Natural killer cell (primary cell): ENCODE results near the gene GSTM3. TPM values are rescaled to one million over a fixed set of nuclear protein-coding genes. Genes with fewer than 3 reads are reported as not detected.

Experiments
- ATAC-seq, 3 donors: fragments of 150-1000 bp in 2 of 3; fragments of 200-7000 bp in 1 of 3; cut with Tn5 transposase; 1 replicate in 1 of 3; 2 replicates in 2 of 3; pipeline ENCODE4 v1.10.0; 2021; ENCODE audit warnings: mild to moderate bottlenecking in 2 of 3, moderate library complexity in 2 of 3
- DNase-seq, 2 donors: peaks; one replicate each; pipeline versions ENCODE4 v3.0.0 to v3.0.0-alpha.2; 2013 to 2021; ENCODE audit warnings: mixed read lengths in 1 of 2
- H3K27ac ChIP-seq: one replicate; pipeline ENCODE4 v1.5.1; 2013; ENCODE audit warnings: mild to moderate bottlenecking, low read length
- H3K27me3 ChIP-seq: one replicate; pipeline ENCODE4 v1.6.1; 2013; ENCODE audit warnings: low read length; ENCODE audit not compliant: control insufficient read depth, insufficient read depth
- H3K36me3 ChIP-seq: one replicate; pipeline ENCODE4 v1.6.1; 2013; ENCODE audit warnings: low read length; ENCODE audit not compliant: control insufficient read depth, insufficient read depth
- H3K4me1 ChIP-seq: one replicate; pipeline ENCODE4 v1.6.1; 2013; ENCODE audit warnings: low read length; ENCODE audit not compliant: control insufficient read depth, insufficient read depth
- H3K4me3 ChIP-seq: one replicate; pipeline ENCODE4 v1.5.1; 2013; ENCODE audit warnings: low read length
- H3K9me3 ChIP-seq: one replicate; pipeline ENCODE4 v1.6.1; 2013; ENCODE audit warnings: low read length; ENCODE audit not compliant: control insufficient read depth, insufficient read depth
- H3K27ac Mint-ChIP-seq, 2 donors: one replicate each; pipeline ENCODE4 v1.8.0; 2022; ENCODE audit warnings: mild to moderate bottlenecking in 2 of 2, mixed read lengths in 2 of 2, moderate library complexity in 1 of 2
- H3K27me3 Mint-ChIP-seq, 2 donors: one replicate each; pipeline ENCODE4 v1.8.0; 2022; ENCODE audit warnings: low read depth in 2 of 2, mixed read lengths in 2 of 2
- H3K36me3 Mint-ChIP-seq: one replicate; pipeline ENCODE4 v1.8.0; 2022; ENCODE audit warnings: mixed read lengths
- H3K4me1 Mint-ChIP-seq, 2 donors: one replicate each; pipeline ENCODE4 v1.8.0; 2022; ENCODE audit warnings: mixed read lengths in 2 of 2
- H3K4me3 Mint-ChIP-seq: one replicate; pipeline ENCODE4 v1.8.0; 2022; ENCODE audit warnings: mild to moderate bottlenecking, moderate library complexity, mixed read lengths
- H3K9me3 Mint-ChIP-seq, 2 donors: one replicate each; pipeline ENCODE4 v1.8.0; 2022; ENCODE audit warnings: mixed read lengths in 2 of 2
- WGBS: methylation state at CpG from one replicate; pipeline ENCODE4 v1.1.7; 2013; ENCODE audit warnings: missing lambda C conversion rate; ENCODE audit not compliant: insufficient coverage; 5-methylcytosine and 5-hydroxymethylcytosine counted together
- intact Hi-C: fragments of 100-400 bp; cut with micrococcal nuclease; formaldehyde crosslinking; loops from one replicate; pipeline ENCODE4 v1.14.2; 2022
- total RNA-seq, 4 donors: library from RNA; stranded (reverse); fragments of 120-200 nt in 1 of 4; gene quantifications; one replicate each; pipeline versions ENCODE4 v1.2.3 to v1.2.4, GENCODE V29; 2013 to 2022
- TF ChIP-seq, protein P1 (sequence below): fragments of 200-600 bp; IDR thresholded peaks from one replicate; pipeline ENCODE4 v1.8.0; 2022; ENCODE audit warnings: antibody characterized with exemption

Gene GSTM3
- total RNA-seq, 3 donors from 2014 or later (not counting 1 experiment from before 2014, with no cell fraction given) = 1.7 to 3.0 (median 3.0) TPM

DNA sequence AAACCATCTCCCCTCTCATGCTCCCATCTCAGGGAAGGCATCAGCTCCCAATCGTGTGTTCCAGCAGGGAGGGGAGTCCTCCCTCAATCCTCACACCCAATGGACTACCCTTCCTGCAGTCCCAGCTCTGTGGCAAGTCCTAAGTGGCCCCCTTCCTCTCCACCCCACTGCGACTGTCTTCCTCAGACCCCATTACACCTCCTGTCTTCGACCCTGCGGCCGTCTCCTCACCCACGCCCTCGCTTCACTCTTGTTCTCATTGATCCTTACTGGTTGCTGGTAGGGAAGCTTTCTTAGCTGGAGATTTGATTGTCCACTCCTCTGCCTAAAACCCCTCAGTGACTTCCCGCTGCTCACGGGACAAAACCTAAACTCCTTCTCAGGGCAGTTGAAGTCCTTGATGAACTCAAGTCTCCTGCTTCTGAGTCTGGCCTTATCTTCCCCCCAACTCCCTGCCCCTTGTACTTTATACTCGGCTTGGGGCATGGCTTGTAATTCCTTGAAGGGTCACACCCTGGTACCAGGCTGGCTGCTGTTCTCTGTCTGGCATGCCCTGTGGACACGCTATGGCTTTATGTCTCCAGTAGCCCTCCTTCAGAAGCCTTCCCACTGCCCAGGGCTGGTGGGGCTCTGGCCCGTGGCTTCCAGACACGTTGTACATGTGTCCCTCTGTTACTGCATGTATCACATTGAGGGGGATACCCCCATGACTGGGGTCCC, 25.2 kb upstream of the GSTM3 start:
- Mint-ChIP-seq H3K27me3 (peaks cover 7 to 11% of the 10 kb centered on the region in 2 donors), H3K4me1 (peaks cover 0 to 9% of the 10 kb centered on the region in 2 donors), H3K4me3 (no peak overlapping the region), H3K27ac (no peak overlapping the region), H3K9me3 (no peaks in the 10 kb centered on the region), H3K36me3 (no peaks in the 10 kb centered on the region)
- no peaks in the 10 kb centered on the region for H3K36me3 ChIP-seq
- TF ChIP-seq, protein P1, sequence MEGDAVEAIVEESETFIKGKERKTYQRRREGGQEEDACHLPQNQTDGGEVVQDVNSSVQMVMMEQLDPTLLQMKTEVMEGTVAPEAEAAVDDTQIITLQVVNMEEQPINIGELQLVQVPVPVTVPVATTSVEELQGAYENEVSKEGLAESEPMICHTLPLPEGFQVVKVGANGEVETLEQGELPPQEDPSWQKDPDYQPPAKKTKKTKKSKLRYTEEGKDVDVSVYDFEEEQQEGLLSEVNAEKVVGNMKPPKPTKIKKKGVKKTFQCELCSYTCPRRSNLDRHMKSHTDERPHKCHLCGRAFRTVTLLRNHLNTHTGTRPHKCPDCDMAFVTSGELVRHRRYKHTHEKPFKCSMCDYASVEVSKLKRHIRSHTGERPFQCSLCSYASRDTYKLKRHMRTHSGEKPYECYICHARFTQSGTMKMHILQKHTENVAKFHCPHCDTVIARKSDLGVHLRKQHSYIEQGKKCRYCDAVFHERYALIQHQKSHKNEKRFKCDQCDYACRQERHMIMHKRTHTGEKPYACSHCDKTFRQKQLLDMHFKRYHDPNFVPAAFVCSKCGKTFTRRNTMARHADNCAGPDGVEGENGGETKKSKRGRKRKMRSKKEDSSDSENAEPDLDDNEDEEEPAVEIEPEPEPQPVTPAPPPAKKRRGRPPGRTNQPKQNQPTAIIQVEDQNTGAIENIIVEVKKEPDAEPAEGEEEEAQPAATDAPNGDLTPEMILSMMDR = no peak
- 80% methylated on average over 13 of the region's 13 CpGs for WGBS
- intact Hi-C loops = no loop called here
- H3K9me3 ChIP-seq = no peaks in the 10 kb centered on the region
- H3K27me3 ChIP-seq = no peaks in the 10 kb centered on the region
- no peak overlapping the region for H3K27ac ChIP-seq
- no peak for ATAC-seq
- peaks cover 13% of the 10 kb centered on the region for H3K4me1 ChIP-seq
- no peak overlapping the region for H3K4me3 ChIP-seq
- DNase-seq = peak in 1 of 2 donors; percentile 8

DNA sequence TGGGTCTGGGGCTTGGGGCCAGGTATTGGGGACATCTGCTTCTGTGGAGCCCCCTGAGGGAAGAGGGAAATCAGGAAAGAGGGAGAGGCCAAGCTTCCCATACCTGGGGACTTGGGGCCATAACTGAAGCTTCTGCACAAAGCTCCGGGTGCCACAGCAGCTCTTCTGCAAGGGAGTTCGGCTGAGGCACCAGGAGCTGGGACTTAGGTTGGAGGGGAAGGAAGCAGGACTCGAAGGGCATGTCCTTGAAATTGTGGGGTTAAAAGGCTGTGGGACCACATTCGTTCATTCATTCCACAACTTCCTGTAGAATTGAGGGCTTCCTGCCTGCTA, 24.6 kb upstream of the GSTM3 start:
- DNase-seq = peak in 1 of 2 donors; percentile 6
- H3K4me1 ChIP-seq = peaks cover 13% of the 10 kb centered on the region
- no peak overlapping the region for H3K4me3 ChIP-seq
- Mint-ChIP-seq H3K27me3 (peaks cover 5 to 11% of the 10 kb centered on the region in 2 donors), H3K4me1 (peaks cover 0 to 9% of the 10 kb centered on the region in 2 donors), H3K4me3 (no peak overlapping the region), H3K36me3 (no peaks in the 10 kb centered on the region), H3K27ac (no peak overlapping the region), H3K9me3 (no peaks in the 10 kb centered on the region)
- H3K9me3 ChIP-seq = no peaks in the 10 kb centered on the region
- TF ChIP-seq, protein P1 = no peak
- no peak for ATAC-seq
- H3K27ac ChIP-seq = no peak overlapping the region
- H3K27me3 ChIP-seq = no peaks in the 10 kb centered on the region
- H3K36me3 ChIP-seq = no peaks in the 10 kb centered on the region
- intact Hi-C loops = no loop called here
- WGBS = 66% methylated on average over 4 of the region's 4 CpGs

DNA sequence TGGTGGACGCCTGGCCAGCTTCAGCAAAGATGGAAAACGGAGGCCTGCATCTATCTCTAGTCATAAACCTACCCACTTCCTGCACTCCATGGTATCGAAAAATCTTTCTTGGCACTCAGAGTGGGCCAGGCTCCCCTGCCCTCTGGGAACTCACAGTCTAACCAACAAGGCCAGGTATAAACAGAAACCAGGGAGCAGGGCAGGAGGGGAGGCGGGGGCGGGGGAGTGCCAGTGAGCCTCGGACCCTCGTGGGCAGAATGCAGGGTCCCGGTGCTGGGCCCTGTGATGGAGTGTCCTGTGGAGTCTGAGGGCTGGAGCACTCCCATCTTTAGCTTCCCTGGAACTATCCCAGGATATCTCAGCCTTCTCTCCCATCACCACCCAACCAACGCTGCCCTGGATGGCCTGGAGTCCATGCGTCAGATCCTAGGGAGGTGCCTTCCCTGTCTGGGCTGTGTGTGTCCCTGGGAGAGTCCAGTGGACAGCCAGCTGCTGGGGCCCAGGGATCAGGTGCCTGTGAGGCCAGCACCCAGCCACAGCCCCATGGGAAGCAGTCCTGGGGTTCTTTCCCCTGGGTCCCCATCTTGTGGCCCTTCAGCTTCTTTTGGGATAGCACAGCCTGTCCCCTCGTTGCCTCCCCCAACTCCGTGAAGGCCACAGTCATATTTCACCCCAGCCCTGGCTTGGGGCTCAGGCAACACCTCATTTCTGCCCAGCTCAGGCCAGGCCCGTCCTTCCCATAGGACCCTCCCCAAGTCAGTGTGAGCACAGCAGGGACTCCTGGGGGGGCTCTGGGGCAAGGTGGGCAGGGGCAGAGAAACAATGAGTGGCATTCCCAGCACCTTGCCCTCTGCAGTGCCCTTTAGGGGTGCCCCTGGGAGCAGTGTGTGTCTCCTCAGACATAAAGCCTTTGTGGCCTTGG, 24.0 kb upstream of the GSTM3 start:
- intact Hi-C loops = no loop called here

More for the DNA sequence above, 24.0 kb upstream of the GSTM3 start:
- Mint-ChIP-seq H3K4me3 (no peak overlapping the region), H3K9me3 (no peaks in the 10 kb centered on the region), H3K27ac (peak overlapping the region in 1 of 2 donors; percentile 34), H3K4me1 (peaks cover 0 to 9% of the 10 kb centered on the region in 2 donors), H3K27me3 (peaks cover 5 to 11% of the 10 kb centered on the region in 2 donors), H3K36me3 (no peaks in the 10 kb centered on the region)
- Histone ChIP-seq H3K36me3 (no peaks in the 10 kb centered on the region), H3K27ac (no peak overlapping the region), H3K4me1 (peaks cover 13% of the 10 kb centered on the region), H3K27me3 (no peaks in the 10 kb centered on the region), H3K4me3 (no peak overlapping the region), H3K9me3 (no peaks in the 10 kb centered on the region)
- peak in 1 of 2 donors; percentile 3 for DNase-seq
- 86% methylated on average over 13 of the region's 13 CpGs for WGBS
- TF ChIP-seq, protein P1 = no peak
- ATAC-seq = no peak
